NCI-H1436 (cell line): Measurements from ENCODE around the gene LMF1.
"Not testable (repeated sequence)": the region's sequence is repeated elsewhere in the genome, so short reads cannot be mapped to it uniquely, and the experiment has no call there.

Experiments used
- DNase-seq: peaks from one replicate; lab custom pipeline; 2025; lab: John Stamatoyannopoulos, UW

Gene LMF1

GRCh38 chr16:970386-970765 lies 408 bp downstream of the LMF1 start:
- no peak for DNase-seq

DNA sequence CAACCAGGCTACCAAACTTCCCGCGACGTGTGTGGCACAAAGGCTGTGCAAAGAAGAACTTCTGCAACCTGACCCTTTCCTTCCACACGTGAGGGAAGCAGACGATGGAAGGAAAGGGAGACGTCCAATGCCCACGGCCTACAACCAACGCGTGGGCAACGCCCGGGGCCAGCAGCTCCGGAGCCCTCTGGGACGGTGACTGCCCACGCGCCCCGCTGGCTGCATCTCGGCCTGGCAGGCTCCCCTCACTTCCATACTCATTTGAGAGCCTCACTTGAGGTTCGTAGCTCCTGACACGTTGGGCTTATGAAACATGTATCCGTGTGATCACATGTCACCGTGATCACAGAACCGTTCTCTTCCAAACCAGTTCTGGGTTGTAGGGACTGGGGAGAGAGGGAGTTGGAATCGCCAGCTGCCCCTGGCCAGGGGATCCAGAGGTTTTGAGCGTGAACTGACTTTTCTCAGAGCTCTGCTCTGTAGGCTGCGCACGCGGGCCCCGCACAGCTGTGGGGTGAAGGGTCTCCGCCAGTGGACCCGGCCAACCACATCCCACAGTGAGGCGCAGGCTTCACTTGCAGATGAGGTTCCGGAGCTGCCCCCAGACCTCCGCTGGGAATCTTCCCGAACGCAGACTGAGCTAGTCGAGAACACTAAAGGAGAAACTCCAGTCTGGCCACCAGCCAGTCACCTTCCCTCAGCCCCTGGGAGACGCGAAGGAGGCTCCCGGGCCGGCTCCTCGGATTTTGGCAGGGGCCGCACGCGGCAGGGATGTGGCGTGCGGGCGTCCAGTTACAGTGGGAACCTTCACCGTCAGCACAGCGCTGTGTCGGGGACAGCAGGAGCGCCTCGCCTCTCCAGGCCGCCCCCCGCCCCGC lies 1.0 kb downstream of the LMF1 start:
- DNase-seq: no peak

DNA sequence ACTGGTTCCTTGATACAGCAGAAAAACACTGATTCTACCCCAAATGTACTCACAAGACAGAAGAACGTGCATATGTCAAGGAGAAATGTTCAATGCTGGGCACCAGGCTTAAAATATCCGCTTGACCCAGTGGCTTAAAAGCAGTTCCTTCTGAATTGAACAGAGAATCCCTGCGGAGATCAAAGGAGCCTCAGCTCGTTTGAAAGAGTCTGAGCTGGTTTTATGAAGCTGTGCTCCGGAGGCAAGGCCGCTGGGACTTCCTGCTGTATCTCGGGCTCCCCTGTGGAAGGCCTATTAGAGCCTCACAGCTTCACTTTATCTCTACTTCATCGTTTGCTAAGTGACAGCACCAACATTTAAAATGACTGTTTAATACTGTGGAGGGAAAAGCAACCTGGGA lies 2.2 kb downstream of the LMF1 start:
- DNase-seq: no peak

- DNase-seq: no peak
Observed at GRCh38 chr16:967546-968295, 3.1 kb downstream of the LMF1 start.

DNA sequence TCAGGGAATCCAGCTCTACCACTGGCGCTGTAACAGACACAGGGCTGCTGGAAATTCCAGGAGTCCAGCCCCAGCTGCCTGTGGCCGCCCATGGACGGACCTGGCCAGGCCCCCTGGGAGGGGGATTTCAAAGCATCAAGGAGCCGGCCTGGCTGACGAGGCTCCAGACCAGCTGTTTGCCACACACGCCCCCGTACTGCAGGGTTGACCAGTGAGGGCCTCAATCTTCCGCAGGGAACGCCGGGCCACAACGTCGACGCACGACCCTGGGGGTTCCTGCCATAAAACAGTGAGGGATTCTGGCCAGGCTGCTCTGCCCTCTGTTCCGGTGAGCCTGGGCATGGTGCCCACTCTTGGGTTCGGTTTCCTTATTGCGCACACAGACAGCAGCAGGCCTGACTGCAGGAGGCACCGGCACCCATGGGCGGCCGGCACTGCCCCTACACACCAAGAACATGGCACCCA lies 3.7 kb downstream of the LMF1 start:
- DNase-seq: no peak

DNA sequence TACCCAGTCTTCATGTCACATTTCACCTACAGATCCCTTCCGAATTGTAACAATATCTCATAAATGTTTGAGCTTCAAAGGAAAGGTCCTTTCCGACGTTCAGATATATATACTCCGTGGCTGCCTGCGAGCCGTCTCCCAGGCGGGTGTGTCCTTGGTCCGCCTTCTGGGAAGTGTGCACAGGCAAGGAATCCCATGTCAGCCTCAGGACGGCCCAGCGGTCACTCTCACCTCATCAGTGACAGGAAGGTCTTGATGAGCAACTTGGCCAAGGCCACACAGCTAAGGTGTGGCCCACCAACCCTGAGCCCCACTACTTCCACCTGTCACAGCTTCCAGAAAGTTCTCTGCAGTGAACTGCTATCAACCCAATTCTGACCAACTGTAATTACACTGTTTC lies 4.3 kb downstream of the LMF1 start:
- DNase-seq: no peak

DNA sequence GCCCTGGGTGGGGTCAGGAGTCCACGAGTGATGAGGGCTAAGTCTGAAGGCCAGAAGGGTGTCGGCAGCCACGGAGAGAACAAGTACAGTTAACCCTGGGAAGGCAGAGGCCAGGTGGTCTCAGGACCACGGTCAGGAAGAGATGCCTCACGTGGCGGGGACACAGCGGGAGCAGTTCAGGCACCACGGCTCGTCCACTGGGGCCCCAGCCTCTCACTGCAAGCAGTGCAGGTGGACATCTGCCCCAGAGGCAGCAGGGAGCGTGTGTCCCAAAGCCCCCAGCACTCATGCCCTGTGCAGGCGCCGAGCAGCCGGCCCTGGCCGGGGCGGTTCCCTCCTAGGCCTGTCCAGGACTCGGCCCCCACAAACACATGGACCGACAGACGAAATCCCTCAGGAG lies 4.7 kb downstream of the LMF1 start:
- DNase-seq: no peak

GRCh38 chr16:965487-965886 lies 5.3 kb downstream of the LMF1 start:
- DNase-seq: no peak

GRCh38 chr16:965036-965395 lies 5.8 kb downstream of the LMF1 start:
- no peak for DNase-seq

- no peak for DNase-seq
Observed at GRCh38 chr16:964356-965035, 6.3 kb downstream of the LMF1 start.

DNA sequence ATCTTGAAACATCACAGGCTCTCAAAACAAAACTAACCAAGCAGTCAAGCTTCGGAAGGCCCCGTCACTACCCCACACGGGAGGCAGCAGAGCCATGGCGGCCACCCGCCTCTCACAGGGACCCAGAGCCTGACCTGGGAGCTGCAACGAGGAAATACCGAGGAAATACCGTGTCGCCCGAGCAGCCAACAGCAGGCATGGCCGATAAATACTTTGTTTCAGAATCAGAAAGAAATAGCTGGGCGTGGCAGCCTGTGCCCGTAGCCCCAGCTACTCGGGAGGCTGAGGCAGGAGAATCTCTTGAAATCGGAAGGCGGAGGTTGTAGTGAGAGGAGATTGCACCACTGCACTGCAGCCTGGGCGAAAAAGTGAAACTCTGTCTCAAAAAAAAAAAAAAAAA lies 6.9 kb downstream of the LMF1 start:
- DNase-seq: no peak

GRCh38 chr16:962901-963814 lies 7.6 kb downstream of the LMF1 start:
- DNase-seq: no peak

- DNase-seq: no peak
Observed at GRCh38 chr16:962366-962765, 8.4 kb downstream of the LMF1 start.

GRCh38 chr16:959232-960040 lies 11.3 kb downstream of the LMF1 start:
- DNase-seq: no peak

DNA sequence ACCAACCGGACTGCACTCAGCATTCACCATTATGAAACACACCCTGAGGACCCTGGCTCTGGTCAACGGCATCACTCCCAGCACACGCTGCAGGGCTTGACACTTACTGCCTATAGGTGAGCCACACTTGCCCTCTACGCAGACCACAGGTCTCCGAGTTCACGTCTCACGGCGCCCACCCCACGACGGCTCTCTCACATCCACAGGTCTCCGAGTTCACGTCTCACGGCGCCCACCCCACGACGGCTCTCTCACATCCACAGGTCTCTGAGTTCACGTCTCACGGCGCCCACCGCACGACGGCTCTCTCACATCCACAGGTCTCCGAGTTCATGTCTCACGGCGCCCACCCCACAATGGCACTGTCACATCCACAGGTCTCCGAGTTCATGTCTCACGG lies 15.0 kb downstream of the LMF1 start:
- not testable (repeated sequence) for DNase-seq

- DNase-seq: not testable (repeated sequence)
Observed at GRCh38 chr16:953818-954217, 17.0 kb downstream of the LMF1 start.

DNA sequence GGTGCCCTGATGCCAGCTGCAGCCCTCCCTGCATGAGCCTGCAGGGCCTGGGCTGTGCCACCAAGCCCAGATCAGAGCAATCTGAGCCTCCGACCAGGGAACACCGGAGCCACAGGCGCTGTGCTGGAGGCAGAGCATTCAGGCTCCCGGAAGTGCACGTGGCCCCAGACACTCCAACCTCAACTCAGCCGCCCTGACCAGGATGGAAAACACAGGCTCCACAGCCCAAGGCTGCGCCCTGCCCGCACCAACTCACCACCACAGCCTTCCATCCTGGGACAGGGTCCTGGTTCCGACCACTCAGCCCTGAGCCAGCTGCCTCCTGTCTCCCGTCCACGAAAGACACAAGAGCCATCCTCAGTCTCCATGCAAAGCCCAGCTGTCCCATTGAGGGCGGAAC lies 18.5 kb downstream of the LMF1 start:
- no peak for DNase-seq

GRCh38 chr16:951660-952301 lies 19.0 kb downstream of the LMF1 start:
- no peak for DNase-seq

- DNase-seq: not testable (repeated sequence)
Observed at GRCh38 chr16:950733-951573, 19.8 kb downstream of the LMF1 start.
